ENCODE results near the gene DCAF11.
A peak's percentile ranks its signal among the peaks of the same experiment; 100 is the strongest.

DCAF11 gene

GRCh38 chr14:24114532-24115421 lies at the start of gene DCAF11, which contains the start of gene NRL:
TSS of gene DCAF11 (plus strand) at chr14:24114777. CDS start at chr14:24115595, 818 bp downstream.
TSS of gene NRL (minus strand) at chr14:24114949. CDS start at chr14:24082848, 32,101 bp downstream.
- peak; percentile 98 for DNase-seq (ENCODE audit: low read depth, low spot score)

GRCh38 chr14:24064856-24065255 lies 49.7 kb upstream of the DCAF11 start:
- no peak for DNase-seq (ENCODE audit: low read depth, low spot score)

GRCh38 chr14:24065408-24065807 lies 49.2 kb upstream of the DCAF11 start:
- DNase-seq (ENCODE audit: low read depth, low spot score) = no peak

GRCh38 chr14:24066496-24067132 lies 48.0 kb upstream of the DCAF11 start:
- DNase-seq (ENCODE audit: low read depth, low spot score) = no peak

GRCh38 chr14:24067133-24068082 lies 47.2 kb upstream of the DCAF11 start:
- no peak for DNase-seq (ENCODE audit: low read depth, low spot score)

GRCh38 chr14:24068711-24069410 lies 45.7 kb upstream of the DCAF11 start:
- DNase-seq (ENCODE audit: low read depth, low spot score) = no peak

GRCh38 chr14:24069411-24069735 lies 45.2 kb upstream of the DCAF11 start:
- DNase-seq (ENCODE audit: low read depth, low spot score) = no peak

- DNase-seq (ENCODE audit: low read depth, low spot score) = no peak
Observed at GRCh38 chr14:24070285-24071143, 44.1 kb upstream of the DCAF11 start.

- no peak for DNase-seq (ENCODE audit: low read depth, low spot score)
Observed at GRCh38 chr14:24071144-24071697, 43.4 kb upstream of the DCAF11 start, which contains the start of gene CPNE6. TSS of gene CPNE6 (plus strand) at chr14:24071562. CDS start at chr14:24072937, 1,375 bp downstream.

GRCh38 chr14:24071836-24072430 lies 42.6 kb upstream of the DCAF11 start:
- DNase-seq (ENCODE audit: low read depth, low spot score) = no peak

- DNase-seq (ENCODE audit: low read depth, low spot score) = no peak
Observed at GRCh38 chr14:24072436-24072835, 42.1 kb upstream of the DCAF11 start.

GRCh38 chr14:24072881-24073877 lies 41.4 kb upstream of the DCAF11 start:
- DNase-seq (ENCODE audit: low read depth, low spot score) = no peak

GRCh38 chr14:24074625-24075484 lies 39.7 kb upstream of the DCAF11 start:
- no peak for DNase-seq (ENCODE audit: low read depth, low spot score)

GRCh38 chr14:24075485-24076301 lies 38.9 kb upstream of the DCAF11 start:
- DNase-seq (ENCODE audit: low read depth, low spot score) = no peak

- no peak for DNase-seq (ENCODE audit: low read depth, low spot score)
Observed at GRCh38 chr14:24076302-24076601, 38.3 kb upstream of the DCAF11 start.

- DNase-seq (ENCODE audit: low read depth, low spot score) = no peak
Observed at GRCh38 chr14:24077086-24077485, 37.5 kb upstream of the DCAF11 start.

- DNase-seq (ENCODE audit: low read depth, low spot score) = no peak
Observed at GRCh38 chr14:24078146-24078545, 36.4 kb upstream of the DCAF11 start.
